A673 (cell line): ENCODE data around the gene HDAC7. TPM values are rescaled to one million over a fixed set of nuclear protein-coding genes. Genes with fewer than 3 reads are reported as not detected.
"Not testable (repeated sequence)": the region's sequence is repeated elsewhere in the genome, so short reads cannot be mapped to it uniquely, and the experiment has no call there.

Source experiments
- BruUV-seq: library from RNA; stranded (reverse); fragments of 400-500 nt; replicated peaks from 2 replicates; lab custom pipeline; 2021; lab: Mats Ljungman, UMichigan
- CTCF ChIA-PET: fragments of 300-600 bp; sonication (Branson Sonifier 250); formaldehyde crosslinking; loops from one replicate; lab custom pipeline; 2022; ENCODE audit warnings: antibody characterized with exemption; lab: Charles Lee
- POLR2A ChIA-PET: fragments of 300-600 bp; sonication (Branson Sonifier 250); formaldehyde crosslinking; loops from one replicate; lab custom pipeline; 2022; ENCODE audit warnings: antibody characterized with exemption; ENCODE audit not compliant: low non-redundant PET; lab: Charles Lee
- DNase-seq: peaks from one replicate; pipeline ENCODE4 v3.0.0-alpha.2; 2015; ENCODE audit warnings: low spot score
- H3K27ac ChIP-seq: fragments of 200-600 bp; sonication (generic); 2 replicates; pipeline ENCODE4 v1.5.1; 2016; ENCODE audit warnings: mixed run types, low read depth, mild to moderate bottlenecking, mixed read lengths, antibody characterized with exemption, low read length; ENCODE audit not compliant: poor library complexity, severe bottlenecking
- H3K27me3 ChIP-seq: fragments of 200-600 bp; sonication (generic); replicated peaks from 2 replicates; pipeline ENCODE4 v1.6.1; 2017; ENCODE audit warnings: mixed run types, low read depth, mild to moderate bottlenecking, mixed read lengths, antibody characterized with exemption, low read length; ENCODE audit not compliant: insufficient read depth, poor library complexity
- H3K36me3 ChIP-seq: fragments of 200-600 bp; sonication (generic); 2 replicates; pipeline ENCODE4 v1.6.1; 2016; ENCODE audit warnings: mixed run types, mild to moderate bottlenecking, mixed read lengths, antibody characterized with exemption, low read length; ENCODE audit not compliant: insufficient read depth, poor library complexity, severe bottlenecking
- H3K4me1 ChIP-seq: fragments of 200-600 bp; sonication (generic); 2 replicates; pipeline ENCODE4 v1.6.1; 2017; ENCODE audit warnings: mixed run types, mild to moderate bottlenecking, mixed read lengths, antibody characterized with exemption, low read length; ENCODE audit not compliant: insufficient read depth, poor library complexity, severe bottlenecking
- H3K4me3 ChIP-seq: fragments of 200-600 bp; sonication (generic); 2 replicates; pipeline ENCODE4 v1.5.1; 2016; ENCODE audit warnings: low read depth, mixed run types, mild to moderate bottlenecking, mixed read lengths, low read length; ENCODE audit not compliant: poor library complexity, severe bottlenecking
- H3K9me3 ChIP-seq: fragments of 200-600 bp; sonication (generic); 2 replicates; pipeline ENCODE4 v1.6.1; 2016; ENCODE audit warnings: mixed run types, low read depth, mild to moderate bottlenecking, mixed read lengths, antibody characterized with exemption, low read length; ENCODE audit not compliant: poor library complexity, severe bottlenecking
- CTCF ChIP-seq: fragments of 300-800, 200-600 bp; sonication (generic); conservative IDR thresholded peaks from 2 replicates; pipeline ENCODE4 v1.5.1; 2017; ENCODE audit warnings: low read depth, mild to moderate bottlenecking, antibody characterized with exemption, low read length, moderate library complexity, mixed read lengths
- EZH2 ChIP-seq: fragments of 200-600 bp; sonication (generic); IDR thresholded peaks from 2 replicates; pipeline ENCODE4 v1.6.1; 2017; ENCODE audit warnings: borderline replicate concordance, low read depth, mild to moderate bottlenecking, mixed read lengths, antibody characterized with exemption, low read length; ENCODE audit not compliant: poor library complexity, severe bottlenecking
- intact Hi-C: fragments of 100-400 bp; cut with micrococcal nuclease; formaldehyde crosslinking; loops from one replicate; pipeline ENCODE4 v1.10.0; 2022; ENCODE audit not compliant: unreplicated experiment
- total RNA-seq: library from RNA; stranded (reverse); gene quantifications from 2 replicates; pipeline ENCODE4 v1.2.3, GENCODE V29; 2021

HDAC7 gene
- total RNA-seq, 1 experiment from 2014 or later = 58.9 TPM

- intact Hi-C loops = no loop called here
- Histone ChIP-seq H3K4me1 (peaks cover 54% of the 10 kb centered on the region), H3K9me3 (no peaks in the 10 kb centered on the region), H3K27me3 (no peaks in the 10 kb centered on the region), H3K36me3 (no peaks in the 10 kb centered on the region), H3K4me3 (no peak overlapping the region), H3K27ac (peak overlapping the region; percentile 63)
- CTCF ChIA-PET = interaction anchor here (1.3 kb wide), 1 partner anchor 26 kb away, joined by 3 read pairs; no protein-coding TSS in a partner anchor
- DNase-seq = peak; percentile 45
- POLR2A ChIA-PET = no interaction called here
- no peak for TF ChIP-seq CTCF
- no peak for TF ChIP-seq EZH2
- no TSS peak for BruUV-seq
These were observed 8.7 kb downstream of the HDAC7 start for GRCh38 chr12:47811072-47811396.

- BruUV-seq, H3K9me3 ChIP-seq, intact Hi-C loops, H3K4me3 ChIP-seq, DNase-seq, H3K27ac ChIP-seq, POLR2A ChIA-PET, H3K27me3 ChIP-seq, H3K36me3 ChIP-seq: not testable (repeated sequence)
- H3K4me1 ChIP-seq = peaks cover 54% of the 10 kb centered on the region
- CTCF ChIA-PET = interaction anchor here (1.3 kb wide), 1 partner anchor 28 kb away, joined by 3 read pairs; no protein-coding TSS in a partner anchor
These were observed 10.2 kb downstream of the HDAC7 start for GRCh38 chr12:47809518-47809917.

- no peak overlapping the region for H3K4me3 ChIP-seq
- intact Hi-C loops = no loop called here
- no peak for TF ChIP-seq CTCF
- no peak for TF ChIP-seq EZH2
- peaks cover 50% of the 10 kb centered on the region for H3K4me1 ChIP-seq
- ChIA-PET CTCF (interaction anchor here (1.0 kb wide), 1 partner anchor 29 kb away, joined by 3 read pairs; no protein-coding TSS in a partner anchor), POLR2A (interaction anchor here (0.6 kb wide), 2 partner anchors 11 to 297 kb away, joined by 3 read pairs; partner anchors contain the start of genes HDAC7 and SENP1)
- H3K36me3 ChIP-seq = no peaks in the 10 kb centered on the region
- H3K9me3 ChIP-seq = no peaks in the 10 kb centered on the region
- DNase-seq = no peak
- no TSS peak for BruUV-seq
- no peak overlapping the region for H3K27ac ChIP-seq
- no peaks in the 10 kb centered on the region for H3K27me3 ChIP-seq
These were observed 10.9 kb downstream of the HDAC7 start for GRCh38 chr12:47808574-47809365.
